GM18505 (cell line): ENCODE measurements around the gene ADPRH.
"Not testable (repeated sequence)": the region's sequence is repeated elsewhere in the genome, so short reads cannot be mapped to it uniquely, and the experiment has no call there.

Experiments used
- ATAC-seq: cut with Tn5 transposase; IDR thresholded peaks from one replicate; pipeline ENCODE4 v1.9.1; 2021; ENCODE audit not compliant: unreplicated experiment
- POLR2A ChIP-seq: IDR thresholded peaks from 4 replicates; pipeline ENCODE4 v1.6.1; 2011; ENCODE audit warnings: borderline replicate concordance; ENCODE audit not compliant: insufficient read depth, insufficient read length; ENCODE audit errors: extremely low read depth

ADPRH gene

DNA sequence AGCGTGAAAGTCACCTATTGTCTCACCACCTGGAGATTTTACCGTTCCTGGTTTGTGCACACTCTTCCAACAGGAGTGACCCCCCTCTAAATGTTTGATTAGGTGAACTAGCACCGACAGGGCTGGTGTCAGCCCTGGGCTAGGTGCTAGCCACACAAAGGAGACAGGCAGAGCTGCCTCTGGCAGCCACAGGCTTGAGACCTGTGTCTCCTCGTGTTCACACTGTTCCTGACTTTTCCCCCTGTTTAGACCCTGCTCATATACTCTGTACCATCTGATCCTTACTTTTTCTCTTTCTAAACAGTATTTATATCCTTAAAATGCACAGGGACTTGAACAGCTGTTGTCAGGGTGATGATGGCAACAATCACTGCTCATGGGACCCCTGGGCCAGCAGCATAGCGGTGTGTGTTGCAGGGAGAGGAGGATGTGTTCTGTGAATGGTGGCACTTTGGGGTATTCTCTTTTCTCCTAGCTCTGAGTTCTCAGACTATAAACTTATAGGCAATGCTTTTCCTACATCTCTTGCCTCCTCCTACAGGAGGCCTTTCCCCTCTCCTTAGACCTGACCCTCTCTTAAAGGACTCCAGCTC is 25.4 kb upstream of the ADPRH start:
- ATAC-seq: no peak
- peak; percentile 35 for TF ChIP-seq POLR2A

DNA sequence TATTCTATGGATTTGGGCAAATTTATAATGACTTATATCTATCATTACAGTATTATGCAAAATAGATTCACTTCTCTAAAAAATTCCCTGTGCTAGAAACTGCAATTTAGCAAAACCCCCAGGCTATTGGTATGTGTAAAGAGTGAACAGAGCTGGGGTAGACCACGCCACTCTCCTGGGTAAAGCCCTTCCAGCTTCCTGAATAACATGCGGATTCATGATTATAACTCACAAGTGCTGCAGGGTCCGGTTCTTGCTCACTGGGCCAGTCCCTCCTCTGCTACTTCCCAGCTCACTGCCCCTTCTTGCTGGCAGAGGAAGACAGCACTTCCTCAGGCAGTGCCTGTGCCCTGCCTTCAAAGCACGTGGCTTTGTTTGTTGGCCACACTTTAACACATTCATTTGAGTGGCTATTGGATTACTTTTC is 24.0 kb upstream of the ADPRH start:
- no peak for ATAC-seq
- TF ChIP-seq POLR2A: no peak

DNA sequence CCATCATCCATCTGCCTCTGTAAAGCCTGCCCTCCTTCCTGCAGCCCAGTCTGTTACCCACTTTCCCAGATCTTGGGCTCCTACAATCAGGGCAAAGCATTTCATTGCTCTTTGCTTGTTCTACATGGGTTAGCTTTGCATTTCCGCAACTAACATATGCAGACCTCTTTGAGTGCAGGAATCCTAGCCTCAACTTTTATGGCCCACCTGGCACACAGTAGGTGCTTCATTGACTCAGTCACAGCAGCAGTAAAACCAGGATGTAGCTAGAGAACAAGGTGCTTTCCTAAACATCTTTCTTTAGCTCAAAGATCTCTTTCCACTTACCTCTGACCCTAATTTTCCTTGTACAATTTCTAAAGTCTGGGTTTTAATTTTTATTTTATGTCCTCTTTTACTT is 23.4 kb upstream of the ADPRH start:
- TF ChIP-seq POLR2A: peak; percentile 1
- no peak for ATAC-seq

DNA sequence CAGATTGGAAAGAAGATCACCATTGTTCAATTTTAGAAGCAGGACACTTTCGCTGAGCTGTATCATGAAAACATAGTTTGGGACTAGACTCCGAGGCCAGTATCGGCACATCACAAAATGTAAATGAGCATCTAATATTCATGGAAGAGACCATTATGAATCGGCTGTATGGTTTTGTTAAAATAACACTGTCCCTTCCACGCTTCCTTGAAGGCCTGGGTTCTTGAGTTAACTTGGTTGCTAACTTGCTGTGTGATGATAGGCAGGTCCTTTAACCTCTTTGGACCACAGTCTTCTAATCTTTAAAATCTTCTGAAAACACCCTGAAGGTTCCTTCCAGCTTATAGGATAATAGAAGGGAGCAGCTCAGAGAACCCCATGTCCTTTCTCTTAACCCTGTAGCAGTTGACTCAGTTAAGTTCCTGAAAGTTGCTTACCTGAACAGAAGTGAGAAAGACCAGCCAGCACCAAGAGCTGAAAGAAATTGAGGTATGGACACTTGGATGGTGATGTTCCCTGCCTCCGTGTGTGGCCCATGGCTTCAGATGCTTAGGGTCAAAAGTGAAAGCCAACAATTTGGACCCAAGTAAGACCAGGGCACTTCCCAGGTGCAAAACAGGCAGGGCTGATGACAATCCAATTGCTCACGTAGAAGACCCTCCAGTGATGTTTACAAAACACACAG is 22.0 kb upstream of the ADPRH start:
- ATAC-seq: no peak
- no peak for TF ChIP-seq POLR2A

DNA sequence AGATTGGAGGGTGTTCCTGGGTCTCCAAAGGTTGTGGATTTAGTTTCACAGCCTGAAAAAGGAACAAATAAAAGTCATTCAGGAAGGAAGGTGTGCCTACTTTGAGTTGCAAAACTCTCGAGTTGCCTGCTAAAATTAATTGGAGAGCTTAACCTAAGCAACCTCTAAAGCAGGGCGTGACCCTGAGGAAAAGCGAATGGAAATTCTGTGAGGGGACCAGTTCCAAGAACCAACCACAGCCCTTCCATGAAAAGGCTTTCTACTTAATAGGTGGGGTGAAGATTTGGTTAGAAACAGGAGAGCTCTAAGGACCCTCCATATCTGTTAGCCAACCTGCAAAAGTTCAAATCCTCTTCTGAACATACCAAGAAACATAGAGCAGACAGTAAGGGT is 21.4 kb upstream of the ADPRH start:
- no peak for TF ChIP-seq POLR2A
- no peak for ATAC-seq

DNA sequence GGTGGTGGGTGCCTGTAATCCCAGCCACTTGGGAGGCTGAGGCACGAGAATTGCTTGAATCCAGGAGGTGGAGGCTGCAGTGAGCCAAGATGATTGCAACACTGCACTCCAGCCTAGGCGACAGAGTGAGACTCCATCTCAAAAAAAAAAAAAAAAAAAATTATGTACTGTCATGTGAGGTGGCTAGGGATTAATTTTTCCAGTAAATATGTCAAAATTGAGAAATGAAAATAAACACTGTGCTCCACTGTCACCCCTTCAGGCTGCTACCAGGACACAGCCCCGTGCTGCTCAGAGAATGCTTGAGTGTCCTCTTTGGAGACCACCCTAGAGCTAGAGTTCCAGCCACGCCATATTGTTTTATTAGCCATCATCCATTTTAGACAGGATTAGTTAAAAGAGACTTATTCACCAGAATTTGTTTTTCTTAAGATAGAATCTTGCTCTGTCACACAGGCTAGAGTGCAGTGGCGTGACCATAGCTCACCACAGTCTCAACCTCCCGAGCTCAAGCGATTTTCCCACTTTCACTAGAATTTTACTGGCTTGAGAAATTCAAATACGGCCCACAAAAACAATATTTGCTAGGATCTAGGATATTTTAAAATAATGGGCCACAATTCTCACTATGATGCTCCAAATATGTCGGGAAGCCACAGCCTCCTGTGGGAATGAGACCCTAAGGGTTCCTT is 20.5 kb upstream of the ADPRH start:
- no peak for TF ChIP-seq POLR2A
- no peak for ATAC-seq

DNA sequence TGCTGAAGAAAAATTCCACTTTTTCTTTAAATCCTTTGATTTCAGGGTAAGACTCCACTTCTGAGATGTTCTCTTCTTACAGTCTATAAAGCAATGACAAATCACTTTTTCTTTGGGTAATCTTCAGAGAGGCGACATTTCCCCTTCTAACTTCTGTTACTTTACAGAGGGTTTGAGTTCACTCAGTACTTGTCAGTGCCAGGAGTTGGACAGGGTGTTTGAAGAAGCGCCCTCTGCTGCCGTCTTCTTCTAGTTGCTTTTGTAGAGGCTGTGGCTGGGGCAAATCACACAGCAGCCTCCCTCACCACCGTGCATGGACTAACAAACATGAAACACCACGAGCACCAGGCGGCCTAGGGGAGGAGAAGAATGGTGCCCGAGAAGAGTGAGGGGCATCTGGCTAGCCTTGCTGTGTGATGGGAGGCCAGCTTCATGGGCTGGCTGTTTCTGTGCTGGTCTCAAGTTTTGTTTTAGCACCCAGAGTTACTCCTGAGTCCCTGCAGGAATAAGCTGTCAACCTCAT is 19.8 kb upstream of the ADPRH start, which contains the start of gene CD80:
Gene CD80 (minus strand): TSS at position 174 of the 523 bp plus-strand sequence. CDS start 1,886 bp downstream, outside the sequence.
- peak; percentile 51 for ATAC-seq
- peak; percentile 52 for TF ChIP-seq POLR2A

DNA sequence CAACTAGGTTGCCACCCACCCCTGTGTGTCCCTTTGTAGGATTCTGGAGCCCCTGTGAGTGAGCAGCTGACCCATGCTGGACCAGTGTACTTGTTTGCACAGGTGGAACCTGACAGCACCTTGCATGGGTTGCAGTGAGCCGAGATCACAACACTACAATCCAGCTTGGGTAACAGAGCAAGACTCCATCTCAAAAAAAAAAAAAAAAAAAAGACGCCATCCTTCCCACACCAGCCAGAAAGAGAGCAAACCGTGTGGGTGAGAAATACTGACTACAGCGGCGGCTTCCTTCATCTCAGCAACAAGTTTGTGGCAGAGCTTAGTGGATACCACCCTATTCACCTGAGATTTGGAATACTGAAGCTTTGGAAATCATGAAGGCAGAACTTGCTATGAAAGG is 19.1 kb upstream of the ADPRH start:
- TF ChIP-seq POLR2A: no peak
- no peak for ATAC-seq

DNA sequence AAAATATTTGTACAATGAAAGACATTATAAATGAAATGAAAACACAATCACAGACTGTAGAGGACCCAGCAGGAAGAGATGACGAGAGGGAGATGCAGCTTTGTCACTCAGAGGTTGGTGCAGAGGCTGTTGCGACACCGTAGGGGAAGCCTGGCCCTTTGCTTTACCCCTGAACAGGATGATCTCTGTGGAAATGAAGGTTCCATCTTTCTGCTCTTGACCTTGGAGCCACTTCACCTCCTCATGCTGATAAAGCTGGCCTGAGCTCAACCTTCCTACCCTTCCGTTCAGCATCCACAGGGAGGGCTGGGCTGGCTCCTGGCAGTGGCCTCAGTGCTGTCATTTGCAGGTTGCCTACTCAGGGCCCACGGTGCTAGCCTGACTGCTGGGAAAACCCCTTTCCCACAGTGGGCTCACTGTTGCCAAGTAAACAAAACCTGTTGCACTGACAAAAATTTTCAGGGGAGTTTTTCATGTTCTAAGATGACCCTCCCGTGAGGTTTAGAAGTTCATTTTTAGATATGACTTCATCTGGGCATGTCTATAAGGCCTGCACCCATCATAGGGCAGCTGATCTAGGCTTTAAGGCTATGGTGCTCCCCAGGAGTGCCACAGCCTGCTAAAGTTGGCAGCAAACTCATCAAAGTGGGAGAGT is 16.9 kb upstream of the ADPRH start:
- ATAC-seq: peak; percentile 69
- peak; percentile 86 for TF ChIP-seq POLR2A

DNA sequence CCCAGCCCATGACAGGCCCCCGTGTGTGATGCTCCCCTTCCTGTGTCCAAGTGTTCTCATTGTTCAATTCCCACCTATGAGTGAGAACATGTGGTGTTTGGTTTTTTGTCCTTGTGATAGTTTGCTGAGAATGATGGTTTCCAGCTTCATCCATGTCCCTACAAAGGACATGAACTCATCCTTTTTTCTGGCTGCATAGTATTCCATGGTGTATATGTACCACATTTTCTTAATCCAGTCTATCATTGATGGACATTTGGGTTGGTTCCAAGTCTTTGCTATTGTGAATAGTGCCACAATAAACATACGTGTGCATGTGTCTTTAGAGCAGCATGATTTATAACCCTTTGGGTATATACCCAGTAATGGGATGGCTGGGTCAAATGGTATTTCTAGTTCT is 16.0 kb upstream of the ADPRH start:
- not testable (repeated sequence) for ATAC-seq

DNA sequence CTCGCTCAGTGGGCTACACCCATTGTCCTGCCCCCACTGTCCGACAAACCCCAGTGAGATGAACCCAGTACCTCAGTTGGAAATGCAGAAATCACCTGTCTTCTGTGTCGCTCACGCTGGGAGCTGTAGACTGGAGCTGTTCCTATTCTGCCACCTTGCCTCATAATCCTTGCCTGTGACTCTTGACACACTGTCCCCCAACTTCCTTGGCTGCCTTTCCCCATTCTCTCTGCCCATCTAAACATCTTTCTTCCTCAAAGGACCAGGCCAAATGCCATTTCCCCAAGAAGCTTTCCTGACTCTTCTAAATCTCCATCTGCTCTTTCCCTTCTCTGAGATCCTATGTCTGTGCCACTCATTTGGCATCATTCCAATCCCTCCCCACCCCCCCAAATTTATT is 10.1 kb upstream of the ADPRH start:
- no peak for ATAC-seq
- no peak for TF ChIP-seq POLR2A

DNA sequence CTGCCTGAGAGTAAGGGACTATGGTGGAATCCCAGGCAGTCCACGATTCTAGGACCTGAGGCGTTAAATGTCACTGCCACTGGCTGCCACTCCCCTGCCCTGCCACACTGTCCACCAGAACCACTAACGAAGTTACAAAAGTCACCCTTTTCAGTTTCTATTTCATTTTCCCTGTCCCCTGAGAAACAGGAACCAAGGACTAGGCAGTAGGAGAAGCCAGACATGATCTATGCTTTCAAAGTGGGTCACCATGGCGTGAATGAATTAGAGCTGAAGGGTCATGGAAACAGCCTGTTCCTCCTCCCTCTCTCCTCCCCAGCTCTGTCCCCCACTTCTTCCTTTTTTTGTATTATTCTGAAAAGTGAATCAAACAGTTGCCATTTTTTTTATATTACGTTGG is 9.1 kb upstream of the ADPRH start:
- TF ChIP-seq POLR2A: no peak
- peak; percentile 64 for ATAC-seq

DNA sequence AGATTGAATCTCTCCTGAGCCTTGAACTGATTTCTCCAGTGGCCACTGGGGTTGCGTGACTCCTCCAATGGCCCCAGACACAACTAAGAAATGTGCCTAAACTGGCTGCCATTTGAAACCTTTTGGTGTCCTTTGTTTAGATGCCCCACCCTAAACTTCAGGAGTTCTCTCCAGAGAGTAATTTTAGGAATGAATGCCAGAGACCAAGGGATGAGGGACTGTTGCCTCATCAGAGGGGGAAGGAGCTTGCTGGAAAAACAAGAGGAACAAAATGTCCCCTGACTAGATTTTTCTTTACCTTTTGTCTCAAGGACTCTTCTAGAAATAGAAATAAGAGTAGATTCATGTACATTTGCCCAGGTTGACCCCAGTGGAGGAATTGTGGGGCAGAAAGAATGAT is 8.1 kb upstream of the ADPRH start:
- no peak for ATAC-seq
- no peak for TF ChIP-seq POLR2A
